ENCODE data around the gene FRG1. TPM values are rescaled to one million over a fixed set of nuclear protein-coding genes. Genes with fewer than 3 reads are reported as not detected.
A peak's percentile ranks its signal among the peaks of the same experiment; 100 is the strongest.
"Not testable (repeated sequence)": the region's sequence is repeated elsewhere in the genome, so short reads cannot be mapped to it uniquely, and the experiment has no call there.

FRG1 gene
- total RNA-seq, 2 donors from 2014 or later = 33.4 to 37.3 TPM

DNA sequence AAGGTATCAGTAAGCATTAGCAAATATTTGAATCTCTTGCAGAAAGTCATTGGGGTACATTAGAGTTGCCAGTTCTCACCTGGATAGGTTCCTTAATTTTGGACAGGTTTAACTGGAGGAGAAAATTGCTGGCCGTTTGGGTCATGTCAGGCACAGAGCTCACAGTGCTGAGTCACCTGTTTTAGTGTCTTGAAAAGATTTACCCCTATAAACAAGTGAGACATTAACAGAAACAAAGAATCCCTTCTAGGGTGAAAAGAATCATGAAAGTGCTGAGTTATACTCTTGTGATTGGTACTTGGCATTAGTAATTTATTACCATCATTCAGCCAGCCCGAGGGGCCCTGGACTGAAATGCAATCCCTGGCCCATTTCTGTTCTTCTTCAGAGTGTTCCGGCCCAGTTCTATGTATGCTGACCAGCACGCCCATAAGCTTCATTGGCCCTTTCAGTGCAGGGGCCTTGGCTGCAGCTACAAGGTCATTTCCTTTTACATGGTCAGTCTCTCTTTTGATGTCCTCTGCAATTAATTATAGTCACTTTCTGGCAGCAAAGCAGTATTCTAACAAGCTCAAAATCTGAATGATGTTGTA is 45.1 kb downstream of the FRG1 start:
- not testable (repeated sequence) for H3K4me1 ChIP-seq (ENCODE audit: control insufficient read depth, insufficient read depth, low read length); H3K36me3 ChIP-seq (ENCODE audit: control insufficient read depth, insufficient read depth, low read length); H3K4me1 Mint-ChIP-seq; H3K36me3 Mint-ChIP-seq (ENCODE audit: low read depth); H3K4me3 Mint-ChIP-seq; H3K9ac ChIP-seq (ENCODE audit: extremely low read depth, low read length, poor library complexity, severe bottlenecking); DNase-seq; H3K4me3 ChIP-seq (ENCODE audit: low read length); H3K9me3 ChIP-seq (ENCODE audit: control insufficient read depth, low read length); H3K27me3 ChIP-seq (ENCODE audit: control insufficient read depth, insufficient read depth, low read length, poor library complexity, severe bottlenecking); H3K27ac Mint-ChIP-seq; H3K27ac ChIP-seq (ENCODE audit: low read depth, low read length); H3K27me3 Mint-ChIP-seq (ENCODE audit: insufficient read depth)
- 84 to 100% methylated on average over 1 to 4 of the region's 4 CpGs for WGBS, 2 experiments (ENCODE audit: insufficient coverage in 1 of 2, insufficient read length in 1 of 2)
- peaks cover 84% of the 10 kb centered on the region for H3K9me3 Mint-ChIP-seq

DNA sequence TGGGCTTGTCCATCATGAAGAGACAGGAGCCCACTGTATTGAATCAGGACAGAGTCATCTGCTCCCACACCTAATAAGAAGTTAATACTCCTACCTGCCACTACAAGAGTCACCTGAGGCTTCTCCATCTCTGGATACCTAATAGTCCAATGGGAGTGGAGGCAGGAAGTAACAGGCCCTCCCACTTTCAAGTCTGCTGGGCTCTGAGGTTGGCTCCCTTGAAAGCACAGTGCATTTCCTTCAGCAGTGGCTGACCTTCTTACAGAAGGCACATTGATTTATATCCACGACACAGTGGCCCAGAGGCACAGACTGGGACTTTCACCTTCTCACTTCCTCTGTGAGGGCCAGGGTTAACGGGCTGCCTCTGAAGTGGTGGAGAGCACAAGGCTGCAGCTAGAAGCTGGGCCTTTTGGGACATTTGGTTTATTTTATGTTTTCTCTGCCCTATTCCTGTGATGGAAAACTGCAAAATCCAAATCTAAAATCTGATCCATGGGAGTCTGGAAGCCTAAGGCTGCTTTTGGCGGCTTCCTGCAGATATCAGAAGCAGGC is 48.3 kb downstream of the FRG1 start:
- peaks cover 4% of the 10 kb centered on the region for H3K9me3 ChIP-seq (ENCODE audit: control insufficient read depth, low read length)
- Mint-ChIP-seq H3K36me3 (ENCODE audit: low read depth) (no peaks in the 10 kb centered on the region), H3K4me3 (no peak overlapping the region), H3K9me3 (peaks cover 86% of the 10 kb centered on the region), H3K27me3 (ENCODE audit: insufficient read depth) (no peaks in the 10 kb centered on the region), H3K4me1 (no peaks in the 10 kb centered on the region), H3K27ac (no peak overlapping the region)
- no peaks in the 10 kb centered on the region for H3K36me3 ChIP-seq (ENCODE audit: control insufficient read depth, insufficient read depth, low read length)
- no peak overlapping the region for H3K4me3 ChIP-seq (ENCODE audit: low read length)
- WGBS, 2 experiments (ENCODE audit: insufficient coverage in 1 of 2, insufficient read length in 1 of 2) = 74 to 80% methylated on average over 1 to 3 of the region's 3 CpGs
- no peaks in the 10 kb centered on the region for H3K4me1 ChIP-seq (ENCODE audit: control insufficient read depth, insufficient read depth, low read length)
- no peak overlapping the region for H3K9ac ChIP-seq (ENCODE audit: extremely low read depth, low read length, poor library complexity, severe bottlenecking)
- H3K27me3 ChIP-seq (ENCODE audit: control insufficient read depth, insufficient read depth, low read length, poor library complexity, severe bottlenecking) = no peaks in the 10 kb centered on the region
- TF ChIP-seq, protein P1, sequence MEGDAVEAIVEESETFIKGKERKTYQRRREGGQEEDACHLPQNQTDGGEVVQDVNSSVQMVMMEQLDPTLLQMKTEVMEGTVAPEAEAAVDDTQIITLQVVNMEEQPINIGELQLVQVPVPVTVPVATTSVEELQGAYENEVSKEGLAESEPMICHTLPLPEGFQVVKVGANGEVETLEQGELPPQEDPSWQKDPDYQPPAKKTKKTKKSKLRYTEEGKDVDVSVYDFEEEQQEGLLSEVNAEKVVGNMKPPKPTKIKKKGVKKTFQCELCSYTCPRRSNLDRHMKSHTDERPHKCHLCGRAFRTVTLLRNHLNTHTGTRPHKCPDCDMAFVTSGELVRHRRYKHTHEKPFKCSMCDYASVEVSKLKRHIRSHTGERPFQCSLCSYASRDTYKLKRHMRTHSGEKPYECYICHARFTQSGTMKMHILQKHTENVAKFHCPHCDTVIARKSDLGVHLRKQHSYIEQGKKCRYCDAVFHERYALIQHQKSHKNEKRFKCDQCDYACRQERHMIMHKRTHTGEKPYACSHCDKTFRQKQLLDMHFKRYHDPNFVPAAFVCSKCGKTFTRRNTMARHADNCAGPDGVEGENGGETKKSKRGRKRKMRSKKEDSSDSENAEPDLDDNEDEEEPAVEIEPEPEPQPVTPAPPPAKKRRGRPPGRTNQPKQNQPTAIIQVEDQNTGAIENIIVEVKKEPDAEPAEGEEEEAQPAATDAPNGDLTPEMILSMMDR (conservative IDR thresholded peaks at IDR 0.05) = no peak
- no peak overlapping the region for H3K27ac ChIP-seq (ENCODE audit: low read depth, low read length)
- DNase-seq = peak; percentile 48

DNA sequence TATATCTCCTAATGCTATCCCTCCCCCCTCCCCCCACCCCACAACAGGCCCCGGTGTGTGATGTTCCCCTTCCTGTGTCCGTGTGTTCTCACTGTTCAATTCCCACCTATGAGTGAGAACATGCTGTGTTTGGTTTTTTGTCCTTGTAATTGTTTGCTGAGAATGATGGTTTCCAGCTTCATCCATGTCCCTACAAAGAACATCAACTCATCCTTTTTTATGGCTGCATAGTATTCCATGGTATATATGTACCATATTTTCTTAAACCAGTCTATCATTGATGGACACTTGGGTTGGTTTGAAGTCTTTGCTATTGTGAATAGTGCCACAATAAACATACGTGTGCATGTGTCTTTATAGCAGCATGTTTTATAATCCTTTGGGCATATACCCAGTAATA is 49.3 kb downstream of the FRG1 start:
- not testable (repeated sequence) for DNase-seq; H3K27ac Mint-ChIP-seq; H3K9ac ChIP-seq (ENCODE audit: extremely low read depth, low read length, poor library complexity, severe bottlenecking); H3K27me3 ChIP-seq (ENCODE audit: control insufficient read depth, insufficient read depth, low read length, poor library complexity, severe bottlenecking); H3K36me3 ChIP-seq (ENCODE audit: control insufficient read depth, insufficient read depth, low read length); H3K27ac ChIP-seq (ENCODE audit: low read depth, low read length); H3K9me3 ChIP-seq (ENCODE audit: control insufficient read depth, low read length); H3K4me1 Mint-ChIP-seq; H3K4me3 Mint-ChIP-seq; H3K27me3 Mint-ChIP-seq (ENCODE audit: insufficient read depth); H3K4me3 ChIP-seq (ENCODE audit: low read length); H3K36me3 Mint-ChIP-seq (ENCODE audit: low read depth); H3K4me1 ChIP-seq (ENCODE audit: control insufficient read depth, insufficient read depth, low read length)
- 60 to 85% methylated on average over 1 of the region's 3 CpGs for WGBS, 2 experiments (ENCODE audit: insufficient coverage in 1 of 2, insufficient read length in 1 of 2)
- H3K9me3 Mint-ChIP-seq = peaks cover 91% of the 10 kb centered on the region

Other genes with a start within 250 kb of the FRG1 start
- gene FRG2, start 86.4 kb downstream of the FRG1 start, total RNA-seq = not detected
- not detected for gene DBET, start 123.6 kb downstream of the FRG1 start, total RNA-seq
- not detected for gene DUX4, start 232.9 kb downstream of the FRG1 start, total RNA-seq